ENCODE results near the gene P3H1. TPM values are rescaled to one million over a fixed set of nuclear protein-coding genes. Genes with fewer than 3 reads are reported as not detected.

P3H1 gene
- total and polyA plus RNA-seq, 9 donors: 22.5 to 47.0 (median 39.4) TPM

GRCh38 chr1:42759114-42759513 is 7.7 kb downstream of the P3H1 start:
- H3K9me3 ChIP-seq: no peaks in the 10 kb centered on the region
- peaks cover 2% of the 10 kb centered on the region for H3K4me1 ChIP-seq (ENCODE audit: insufficient read depth)
- no peak for DNase-seq
- no peak overlapping the region for H3K4me3 ChIP-seq
- no peaks in the 10 kb centered on the region for H3K36me3 ChIP-seq
- intact Hi-C loops (cut with DNase I): no loop called here
- no peak for TF ChIP-seq POLR2A (IDR thresholded peaks at IDR 0.05)
- no peak for TF ChIP-seq EP300 (IDR thresholded peaks at IDR 0.05)
- no peak for TF ChIP-seq CTCF (IDR thresholded peaks at IDR 0.05)
- H3K27ac ChIP-seq: no peak overlapping the region
- WGBS, 3 donors: 68 to 83% (median 77%) methylated on average over 9 of the region's 9 CpGs
- H3K27me3 ChIP-seq: no peaks in the 10 kb centered on the region

DNA sequence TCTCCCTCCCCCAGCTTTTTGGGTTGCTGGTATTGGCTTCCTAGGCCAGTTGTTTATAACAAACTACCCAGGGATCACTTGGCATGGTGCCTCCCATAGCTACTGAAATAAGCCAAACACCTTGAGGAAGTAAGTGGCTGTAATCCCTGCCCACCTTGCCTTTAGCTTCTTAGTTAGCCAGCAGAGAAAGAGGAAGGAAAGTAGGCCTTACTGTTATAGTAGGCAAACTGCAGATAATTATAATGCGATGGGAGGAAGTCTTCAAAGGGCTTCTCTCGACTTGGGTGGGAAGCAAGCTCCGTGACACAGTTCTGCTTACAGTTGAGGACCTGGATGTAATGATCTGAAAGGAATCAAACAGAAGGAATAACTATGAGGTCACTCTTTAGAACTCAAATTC is 8.2 kb downstream of the P3H1 start:
- Histone ChIP-seq H3K27me3 (no peaks in the 10 kb centered on the region), H3K27ac (no peak overlapping the region), H3K36me3 (no peaks in the 10 kb centered on the region), H3K4me1 (ENCODE audit: insufficient read depth) (no peaks in the 10 kb centered on the region), H3K4me3 (no peak overlapping the region), H3K9me3 (no peaks in the 10 kb centered on the region)
- intact Hi-C loops (cut with DNase I): no loop called here
- 81 to 85% (median 81%) methylated on average over 3 of the region's 3 CpGs for WGBS, 3 donors
- DNase-seq: no peak
- TF ChIP-seq EP300 (IDR thresholded peaks at IDR 0.05): no peak

DNA sequence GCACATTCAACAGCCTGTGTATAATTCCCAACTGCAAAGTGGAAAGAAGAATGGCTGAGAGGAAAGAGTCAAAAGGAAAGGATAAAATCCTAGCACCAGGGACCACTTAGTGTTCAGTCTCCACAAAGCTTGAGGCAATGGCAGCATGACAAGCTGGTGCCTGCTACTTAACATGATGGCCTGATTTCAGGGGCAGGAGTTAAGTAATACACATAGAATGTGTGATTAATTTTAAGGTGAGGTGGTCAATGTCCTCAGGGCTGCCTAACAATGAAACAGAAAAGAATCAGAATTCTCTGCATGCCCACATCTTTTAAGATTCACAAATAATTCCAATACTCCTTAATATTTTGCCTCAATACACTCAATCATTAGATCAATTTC is 8.9 kb downstream of the P3H1 start:
- Histone ChIP-seq H3K36me3 (no peaks in the 10 kb centered on the region), H3K4me1 (ENCODE audit: insufficient read depth) (no peaks in the 10 kb centered on the region), H3K27ac (no peak overlapping the region), H3K4me3 (no peak overlapping the region), H3K27me3 (no peaks in the 10 kb centered on the region), H3K9me3 (no peaks in the 10 kb centered on the region)
- DNase-seq: no peak
- intact Hi-C loops (cut with DNase I): no loop called here
- TF ChIP-seq CTCF (IDR thresholded peaks at IDR 0.05): no peak
- TF ChIP-seq POLR2A (IDR thresholded peaks at IDR 0.05): no peak
- no peak for TF ChIP-seq EP300 (IDR thresholded peaks at IDR 0.05)

- Histone ChIP-seq H3K36me3 (no peaks in the 10 kb centered on the region), H3K27ac (no peak overlapping the region), H3K4me1 (ENCODE audit: insufficient read depth) (no peaks in the 10 kb centered on the region), H3K4me3 (no peak overlapping the region), H3K9me3 (no peaks in the 10 kb centered on the region), H3K27me3 (no peaks in the 10 kb centered on the region)
- intact Hi-C loops (cut with DNase I): no loop called here
- DNase-seq: no peak
- 68 to 73% (median 71%) methylated on average over 17 of the region's 17 CpGs for WGBS, 3 donors
- TF ChIP-seq EP300 (IDR thresholded peaks at IDR 0.05) (no peak), CTCF (IDR thresholded peaks at IDR 0.05) (peak in 1 of 3 donors; percentile 40)
These were observed 9.6 kb downstream of the P3H1 start for GRCh38 chr1:42756956-42757891.

DNA sequence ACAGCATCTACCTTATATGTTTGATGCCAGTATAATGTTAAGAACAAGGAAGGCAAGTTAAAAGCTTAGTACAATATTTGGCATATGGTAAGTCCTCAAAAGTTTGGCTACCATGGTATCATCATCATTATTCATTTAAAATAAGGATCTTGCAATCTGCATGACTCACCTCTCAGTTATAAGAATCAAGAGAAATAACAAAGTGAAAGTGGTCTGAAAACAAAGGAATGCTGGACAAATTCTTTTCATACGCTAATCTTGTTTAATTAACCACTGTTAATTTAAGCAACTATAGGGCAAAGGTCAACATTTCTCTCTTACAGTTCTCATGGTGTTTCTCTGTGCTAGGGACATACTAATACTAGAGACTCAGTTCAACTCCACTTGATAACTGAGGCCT is 13.8 kb downstream of the P3H1 start:
- intact Hi-C loops (cut with DNase I): no loop called here
- no peak for TF ChIP-seq CTCF (IDR thresholded peaks at IDR 0.05)
- no peak for TF ChIP-seq EP300 (IDR thresholded peaks at IDR 0.05)
- no peak for TF ChIP-seq POLR2A (IDR thresholded peaks at IDR 0.05)
- no peaks in the 10 kb centered on the region for H3K36me3 ChIP-seq
- H3K27ac ChIP-seq: no peak overlapping the region
- DNase-seq: no peak
- no peaks in the 10 kb centered on the region for H3K27me3 ChIP-seq
- no peak overlapping the region for H3K4me3 ChIP-seq
- WGBS, 3 donors: 77 to 88% (median 81%) methylated on average over 1 of the region's 1 CpG
- no peaks in the 10 kb centered on the region for H3K4me1 ChIP-seq (ENCODE audit: insufficient read depth)
- H3K9me3 ChIP-seq: no peaks in the 10 kb centered on the region

All from ovary (tissue), 9 donors.